ENCODE results near the gene MCF2L. TPM values are rescaled to one million over a fixed set of nuclear protein-coding genes. Genes with fewer than 3 reads are reported as not detected.

Gene MCF2L
- total and polyA plus RNA-seq, 2 experiments from 2014 or later: 27.6 to 38.6 TPM

DNA sequence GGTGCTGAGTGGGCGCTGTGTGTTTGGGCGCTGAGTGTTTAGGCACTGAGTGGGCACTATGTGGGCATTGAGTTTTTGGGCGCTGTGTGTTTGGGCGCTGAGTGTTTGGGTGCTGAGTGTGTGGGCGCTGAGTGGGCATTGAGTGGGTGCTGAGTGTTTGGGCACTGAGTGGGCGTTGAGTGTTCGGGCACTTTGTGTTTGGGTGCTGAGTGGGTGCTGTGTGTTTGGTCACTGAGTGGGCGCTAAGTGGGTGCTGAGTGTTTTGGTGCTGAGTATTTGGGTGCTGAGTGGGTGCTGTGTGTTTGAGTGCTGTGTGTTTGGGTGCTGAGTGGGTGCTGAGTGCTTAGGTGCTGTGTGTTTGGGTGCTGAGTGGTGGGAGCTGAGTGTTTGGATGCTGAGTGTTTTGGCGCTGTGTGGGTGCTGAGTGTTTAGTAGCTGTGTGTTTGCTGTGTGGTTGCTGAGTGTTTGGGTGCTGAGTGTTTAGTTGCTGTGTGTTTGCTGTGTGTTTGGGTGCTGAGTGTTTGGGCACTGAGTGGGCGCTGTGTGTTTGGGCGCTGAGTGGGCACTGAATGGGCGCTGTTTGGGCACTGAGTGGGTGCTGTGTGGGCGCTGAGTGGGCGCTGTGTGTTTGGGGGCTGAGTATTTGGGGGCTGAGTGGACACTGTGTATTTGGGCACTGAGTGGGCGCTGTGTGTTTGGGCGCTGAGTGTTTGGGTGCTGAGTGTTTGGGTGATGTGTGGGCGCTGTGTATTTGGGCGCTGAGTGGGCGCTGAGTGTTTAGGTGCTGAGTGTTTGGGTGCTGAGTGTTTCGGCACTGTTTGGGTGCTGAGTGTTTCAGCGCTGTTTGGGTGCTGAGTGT lies 89.3 kb downstream of the MCF2L start:
- H3K4me3 ChIP-seq: no peak overlapping the region
- H3K4me1 ChIP-seq (ENCODE audit: low read depth): no peaks in the 10 kb centered on the region

DNA sequence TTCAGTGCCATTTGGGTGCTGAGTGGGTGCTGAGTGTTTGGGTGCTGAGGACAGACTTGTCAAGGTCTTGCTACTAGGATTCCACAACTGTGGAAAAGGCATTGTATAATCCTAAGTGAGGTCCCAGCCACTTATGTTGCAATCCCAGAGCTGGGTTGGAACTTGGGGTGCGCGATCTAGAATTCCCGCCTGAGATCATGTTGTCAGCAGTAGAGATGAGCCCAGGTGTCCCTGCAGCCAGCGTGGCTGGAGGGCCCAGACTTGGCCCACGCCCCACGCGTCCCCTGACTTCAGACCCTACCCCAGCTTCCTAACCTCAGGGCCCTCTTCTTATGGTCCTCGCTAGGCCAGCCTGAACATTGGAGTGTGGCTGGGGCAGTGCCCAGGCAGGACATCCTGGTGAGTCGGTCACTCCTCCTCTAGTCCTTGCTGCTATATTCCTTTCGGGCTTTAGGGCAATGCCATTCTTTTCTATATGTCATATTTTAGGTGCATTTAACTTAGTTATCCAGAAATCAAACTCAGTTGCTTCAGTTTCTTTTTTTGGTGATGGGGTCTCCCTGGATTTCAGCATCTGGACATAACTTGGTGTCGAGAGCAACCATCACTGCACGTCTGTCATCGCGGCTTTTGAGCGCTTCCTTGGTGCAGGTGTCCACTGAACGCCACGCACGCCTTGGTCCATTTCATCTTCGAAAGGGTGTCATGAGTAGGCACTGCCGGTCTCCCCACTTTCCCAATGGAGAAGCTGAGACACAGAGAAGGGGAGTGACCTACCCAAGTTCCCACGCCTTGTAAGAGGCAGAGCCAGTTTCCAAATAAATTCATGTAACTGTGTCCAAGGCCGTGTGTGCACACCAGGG lies 90.2 kb downstream of the MCF2L start:
- no peak for TF ChIP-seq CTCF (IDR thresholded peaks at IDR 0.05; ENCODE audit: low read depth, low read length)
- peaks cover 4% of the 10 kb centered on the region for H3K27me3 ChIP-seq
- DNase-seq (ENCODE audit: low read depth in 1 of 2, low spot score in 1 of 2): peak in 1 of 2 donors; percentile 16

More for the DNA sequence above, 89.3 kb downstream of the MCF2L start:
- no peak overlapping the region for H3K27ac ChIP-seq
- H3K27me3 ChIP-seq: peaks cover 12% of the 10 kb centered on the region
- no peaks in the 10 kb centered on the region for H3K9me3 ChIP-seq (ENCODE audit: low read depth)
- TF ChIP-seq CTCF (IDR thresholded peaks at IDR 0.05; ENCODE audit: low read depth, low read length): no peak
- H3K36me3 ChIP-seq: no peaks in the 10 kb centered on the region
- DNase-seq (ENCODE audit: low read depth in 1 of 2, low spot score in 1 of 2): no peak

GRCh38 chr13:113059891-113060290 lies 90.9 kb downstream of the MCF2L start:
- Histone ChIP-seq H3K4me3 (no peak overlapping the region), H3K27ac (no peak overlapping the region), H3K36me3 (no peaks in the 10 kb centered on the region), H3K27me3 (no peaks in the 10 kb centered on the region), H3K4me1 (ENCODE audit: low read depth) (no peaks in the 10 kb centered on the region), H3K9me3 (ENCODE audit: low read depth) (no peaks in the 10 kb centered on the region)
- no peak for TF ChIP-seq CTCF (IDR thresholded peaks at IDR 0.05; ENCODE audit: low read depth, low read length)
- no peak for DNase-seq (ENCODE audit: low read depth in 1 of 2, low spot score in 1 of 2)

More for the DNA sequence above, 90.2 kb downstream of the MCF2L start:
- Histone ChIP-seq H3K27ac (no peak overlapping the region), H3K4me3 (no peak overlapping the region), H3K9me3 (ENCODE audit: low read depth) (no peaks in the 10 kb centered on the region), H3K36me3 (no peaks in the 10 kb centered on the region), H3K4me1 (ENCODE audit: low read depth) (no peaks in the 10 kb centered on the region)

GRCh38 chr13:113060557-113061270 lies 91.7 kb downstream of the MCF2L start:
- H3K27me3 ChIP-seq: no peaks in the 10 kb centered on the region
- no peaks in the 10 kb centered on the region for H3K9me3 ChIP-seq (ENCODE audit: low read depth)
- no peak for TF ChIP-seq CTCF (IDR thresholded peaks at IDR 0.05; ENCODE audit: low read depth, low read length)
- no peak overlapping the region for H3K27ac ChIP-seq
- no peaks in the 10 kb centered on the region for H3K4me1 ChIP-seq (ENCODE audit: low read depth)
- H3K4me3 ChIP-seq: no peak overlapping the region
- H3K36me3 ChIP-seq: no peaks in the 10 kb centered on the region
- DNase-seq (ENCODE audit: low read depth in 1 of 2, low spot score in 1 of 2): no peak

- H3K36me3 ChIP-seq: no peaks in the 10 kb centered on the region
- H3K27me3 ChIP-seq: no peaks in the 10 kb centered on the region
- DNase-seq (ENCODE audit: low read depth in 1 of 2, low spot score in 1 of 2): no peak
- no peak overlapping the region for H3K4me3 ChIP-seq
- no peaks in the 10 kb centered on the region for H3K9me3 ChIP-seq (ENCODE audit: low read depth)
- no peaks in the 10 kb centered on the region for H3K4me1 ChIP-seq (ENCODE audit: low read depth)
- H3K27ac ChIP-seq: no peak overlapping the region
- no peak for TF ChIP-seq CTCF (IDR thresholded peaks at IDR 0.05; ENCODE audit: low read depth, low read length)
Measured at GRCh38 chr13:113061271-113061625, 92.2 kb downstream of the MCF2L start.
